Gastrocnemius medialis (tissue), 4 donors: ENCODE measurements around the gene RALGAPB. TPM values are rescaled to one million over a fixed set of nuclear protein-coding genes. Genes with fewer than 3 reads are reported as not detected.

Experiments
- ATAC-seq, 2 donors: fragments of 150-250 bp; one replicate each; pipeline ENCODE4 v1.9.1; 2016
- DNase-seq, 2 donors: peaks; one replicate each; pipeline ENCODE4 v3.0.0-alpha.2; 2019
- H3K27ac ChIP-seq, 4 donors: fragments of 200-600 bp; sonication (generic); 1 replicate in 1 of 4; 2 replicates in 3 of 4; pipeline ENCODE4 v1.5.1; 2016 to 2018; ENCODE audit warnings: mild to moderate bottlenecking in 2 of 4, moderate library complexity in 1 of 4
- H3K27me3 ChIP-seq, 3 donors: fragments of 200-600 bp; sonication (generic) in 2 of 3; 1 replicate in 1 of 3; 2 replicates in 2 of 3; pipeline versions ENCODE4 v1.5.1 to v1.6.0; 2016 to 2019; ENCODE audit warnings: mild to moderate bottlenecking in 1 of 3, moderate library complexity in 1 of 3
- H3K36me3 ChIP-seq, 2 donors: fragments of 200-600 bp; sonication (generic) in 1 of 2; one replicate each; pipeline ENCODE4 v1.5.1; 2017 to 2018
- H3K4me1 ChIP-seq, 2 donors: fragments of 200-600 bp; sonication (generic) in 1 of 2; one replicate each; pipeline ENCODE4 v1.5.1; 2016 to 2017; ENCODE audit warnings: mild to moderate bottlenecking in 2 of 2
- H3K4me3 ChIP-seq, 4 donors: fragments of 200-600 bp; sonication (generic) in 3 of 4; 1 replicate in 1 of 4; 2 replicates in 3 of 4; pipeline ENCODE4 v1.5.1; 2016 to 2019; ENCODE audit warnings: mild to moderate bottlenecking in 2 of 4
- H3K9me3 ChIP-seq, 3 donors: fragments of 200-600 bp; sonication (generic) in 2 of 3; 1 replicate in 1 of 3; 2 replicates in 2 of 3; pipeline ENCODE4 v1.5.1; 2016 to 2019
- POLR2A ChIP-seq, 2 donors: fragments of 450-650 bp; IDR thresholded peaks; one replicate each; pipeline ENCODE4 v1.6.1; 2017; ENCODE audit warnings: antibody characterized with exemption in 2 of 2, mild to moderate bottlenecking in 2 of 2, moderate library complexity in 2 of 2
- in situ Hi-C, 4 donors: fragments of 200-750 bp; cut with MboI; loops; one replicate each; pipeline versions ENCODE4 v1.15.0 to v1.8.0; 2017; ENCODE audit warnings: low sequenced_read_pairs in 4 of 4
- intact Hi-C: fragments of 100-400 bp; cut with DNase I; formaldehyde crosslinking; loops from one replicate; pipeline ENCODE4 v1.15.1; 2023; ENCODE audit warnings: low total_unique reads
- total RNA-seq, 4 donors: library from RNA; depleted of rRNA; stranded (reverse); fragments of >200 nt; gene quantifications; one replicate each; pipeline versions ENCODE4 v1.1.0 to v1.2.3, GENCODE V29; 2016
- TF ChIP-seq, protein P1 (sequence below), 5 experiments: fragments of 450-650 bp in 3 of 5; fragments of 200-600 bp in 2 of 5; sonication (generic) in 2 of 5; IDR thresholded peaks in 4 of 5; conservative IDR thresholded peaks in 1 of 5; 1 replicate in 4 of 5; 2 replicates in 1 of 5; pipeline ENCODE4 v1.5.1; 2016 to 2019; ENCODE audit warnings: antibody characterized with exemption in 5 of 5, mild to moderate bottlenecking in 3 of 5, moderate library complexity in 3 of 5

Gene RALGAPB
- total RNA-seq, 4 donors from 2014 or later: 23.2 to 28.8 (median 26.0) TPM

DNA sequence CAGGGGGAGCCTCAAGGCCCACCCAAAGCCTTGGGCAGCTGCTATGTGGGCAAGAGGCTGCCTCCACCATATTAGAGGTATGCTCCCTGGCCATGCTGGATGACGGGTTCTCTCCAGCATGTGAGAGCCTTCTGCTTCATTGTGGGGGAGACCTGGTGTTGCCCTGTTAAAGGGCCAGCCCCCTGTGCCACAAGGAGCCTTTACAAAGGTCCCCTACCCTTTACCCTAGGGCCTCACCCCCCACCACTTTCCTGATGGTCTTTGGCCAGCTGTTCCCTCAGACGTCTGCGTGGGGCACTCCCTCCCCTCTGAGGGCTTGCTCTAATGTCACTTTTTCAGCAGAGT is 113.5 kb downstream of the RALGAPB start:
- Histone ChIP-seq H3K9me3 (no peaks in the 10 kb centered on the region), H3K36me3 (no peaks in the 10 kb centered on the region), H3K4me1 (peaks cover 0 to 2% of the 10 kb centered on the region in 2 donors), H3K27me3 (no peaks in the 10 kb centered on the region), H3K4me3 (no peak overlapping the region), H3K27ac (no peak overlapping the region)
- no peak for TF ChIP-seq POLR2A (IDR thresholded peaks at IDR 0.05)
- TF ChIP-seq, protein P1, sequence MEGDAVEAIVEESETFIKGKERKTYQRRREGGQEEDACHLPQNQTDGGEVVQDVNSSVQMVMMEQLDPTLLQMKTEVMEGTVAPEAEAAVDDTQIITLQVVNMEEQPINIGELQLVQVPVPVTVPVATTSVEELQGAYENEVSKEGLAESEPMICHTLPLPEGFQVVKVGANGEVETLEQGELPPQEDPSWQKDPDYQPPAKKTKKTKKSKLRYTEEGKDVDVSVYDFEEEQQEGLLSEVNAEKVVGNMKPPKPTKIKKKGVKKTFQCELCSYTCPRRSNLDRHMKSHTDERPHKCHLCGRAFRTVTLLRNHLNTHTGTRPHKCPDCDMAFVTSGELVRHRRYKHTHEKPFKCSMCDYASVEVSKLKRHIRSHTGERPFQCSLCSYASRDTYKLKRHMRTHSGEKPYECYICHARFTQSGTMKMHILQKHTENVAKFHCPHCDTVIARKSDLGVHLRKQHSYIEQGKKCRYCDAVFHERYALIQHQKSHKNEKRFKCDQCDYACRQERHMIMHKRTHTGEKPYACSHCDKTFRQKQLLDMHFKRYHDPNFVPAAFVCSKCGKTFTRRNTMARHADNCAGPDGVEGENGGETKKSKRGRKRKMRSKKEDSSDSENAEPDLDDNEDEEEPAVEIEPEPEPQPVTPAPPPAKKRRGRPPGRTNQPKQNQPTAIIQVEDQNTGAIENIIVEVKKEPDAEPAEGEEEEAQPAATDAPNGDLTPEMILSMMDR (IDR thresholded peaks at IDR 0.05 in 4 of 5, conservative IDR thresholded peaks at IDR 0.05 in 1 of 5): no peak
- intact Hi-C loops (no loop called here), in situ Hi-C loops (no loop called here)
- no peak for ATAC-seq
- no peak for DNase-seq

DNA sequence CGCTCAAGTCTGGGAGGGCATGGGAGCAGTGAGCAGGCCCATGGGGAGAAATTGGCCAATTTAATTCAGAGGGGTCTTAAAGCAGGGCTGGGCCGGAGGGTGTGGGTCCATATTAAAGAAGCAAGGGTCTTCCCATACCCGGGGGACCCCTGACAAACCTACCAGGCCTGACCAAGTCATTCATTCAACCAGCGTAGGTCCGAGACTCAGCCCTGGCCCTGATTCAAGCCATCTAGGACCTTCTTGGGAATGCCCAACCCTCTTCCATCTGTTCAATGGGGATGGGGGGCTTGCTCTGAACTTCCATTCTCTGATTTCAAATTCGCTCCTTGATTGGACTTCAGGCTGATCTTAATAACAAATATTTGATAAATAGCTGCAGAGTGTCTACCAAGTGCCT is 115.7 kb downstream of the RALGAPB start:
- Histone ChIP-seq H3K36me3 (no peaks in the 10 kb centered on the region), H3K4me1 (no peaks in the 10 kb centered on the region), H3K27me3 (no peaks in the 10 kb centered on the region), H3K9me3 (no peaks in the 10 kb centered on the region), H3K27ac (no peak overlapping the region), H3K4me3 (no peak overlapping the region)
- ATAC-seq (no peak), DNase-seq (no peak)
- no peak for TF ChIP-seq POLR2A (IDR thresholded peaks at IDR 0.05)
- TF ChIP-seq, protein P1 (IDR thresholded peaks at IDR 0.05 in 4 of 5, conservative IDR thresholded peaks at IDR 0.05 in 1 of 5): no peak
- intact Hi-C loops: no loop called here
- in situ Hi-C loops: no loop called here

DNA sequence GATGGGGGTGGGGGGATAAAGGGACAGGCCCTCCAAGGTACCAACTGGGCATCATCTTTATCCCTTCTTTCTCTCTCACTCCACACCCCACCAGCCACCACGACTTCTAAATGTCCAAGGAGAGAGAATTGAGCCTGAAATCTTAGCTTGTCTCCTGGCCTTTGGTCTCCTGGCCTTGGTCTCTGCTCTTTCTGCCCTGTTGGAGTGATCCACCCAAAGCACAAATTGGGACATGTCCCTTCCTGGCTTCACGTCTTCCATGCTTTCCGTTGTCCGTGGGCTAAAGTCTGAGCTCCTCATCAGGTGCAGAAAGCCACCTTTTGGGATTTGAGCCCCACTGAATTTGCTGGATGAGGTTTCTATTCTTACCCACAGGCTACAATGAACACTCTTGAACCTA is 116.7 kb downstream of the RALGAPB start:
- H3K9me3 ChIP-seq: no peaks in the 10 kb centered on the region
- H3K36me3 ChIP-seq: no peaks in the 10 kb centered on the region
- no peak overlapping the region for H3K4me3 ChIP-seq
- in situ Hi-C loops (no loop called here), intact Hi-C loops (no loop called here)
- H3K27me3 ChIP-seq: no peaks in the 10 kb centered on the region
- H3K27ac ChIP-seq: no peak overlapping the region
- ATAC-seq (no peak), DNase-seq (no peak)
- no peaks in the 10 kb centered on the region for H3K4me1 ChIP-seq
- TF ChIP-seq POLR2A (IDR thresholded peaks at IDR 0.05): no peak
- TF ChIP-seq, protein P1 (IDR thresholded peaks at IDR 0.05 in 4 of 5, conservative IDR thresholded peaks at IDR 0.05 in 1 of 5): no peak

DNA sequence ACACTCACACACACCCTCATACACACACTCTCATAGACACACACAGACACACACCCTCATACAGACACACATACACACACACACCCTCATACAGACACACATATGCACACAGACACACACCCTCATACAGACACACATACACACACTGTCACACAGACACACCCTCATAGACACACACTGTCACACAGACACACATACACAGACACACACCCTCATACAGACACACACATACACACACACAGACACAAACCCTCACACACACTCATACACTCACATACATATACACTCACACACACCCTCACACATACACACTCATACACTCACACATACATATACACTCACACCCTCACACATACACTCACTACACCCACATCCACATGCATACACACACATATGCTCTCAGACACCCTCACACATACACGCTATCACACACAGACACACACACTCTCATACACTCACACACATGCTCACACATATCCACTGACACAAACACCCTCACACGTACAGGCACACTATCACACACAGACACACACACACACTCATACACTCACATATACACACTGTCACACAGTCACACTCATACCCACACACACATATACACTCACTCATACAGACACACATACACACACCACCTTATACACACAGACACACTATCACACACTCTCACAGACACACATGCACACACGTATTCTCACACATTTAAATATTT is 117.5 kb downstream of the RALGAPB start:
- no peak for TF ChIP-seq POLR2A (IDR thresholded peaks at IDR 0.05)
- TF ChIP-seq, protein P1 (IDR thresholded peaks at IDR 0.05 in 4 of 5, conservative IDR thresholded peaks at IDR 0.05 in 1 of 5): no peak
- Histone ChIP-seq H3K27ac (no peak overlapping the region), H3K9me3 (no peaks in the 10 kb centered on the region), H3K4me3 (no peak overlapping the region), H3K27me3 (no peaks in the 10 kb centered on the region), H3K4me1 (no peaks in the 10 kb centered on the region), H3K36me3 (no peaks in the 10 kb centered on the region)
- ATAC-seq (no peak), DNase-seq (no peak)
- in situ Hi-C loops (no loop called here), intact Hi-C loops (no loop called here)
